Neuronal stem cell (in vitro differentiated cells): Measurements from ENCODE around the gene PROSER3.
A peak's percentile ranks its signal among the peaks of the same experiment; 100 is the strongest.

Experiments
- DNase-seq: peaks from one replicate; pipeline ENCODE4 v3.0.0-alpha.2; 2013; ENCODE audit warnings: low spot score
- H2AFZ ChIP-seq: one replicate; pipeline ENCODE4 v1.6.1; 2013; ENCODE audit warnings: mild to moderate bottlenecking, low read length, inconsistent platforms
- H2AK5ac ChIP-seq: 2 replicates; pipeline ENCODE4 v1.6.1; 2013; ENCODE audit warnings: low read depth, mild to moderate bottlenecking, inconsistent platforms, low read length, moderate library complexity, mixed read lengths
- H2BK120ac ChIP-seq: 2 replicates; pipeline ENCODE4 v1.6.1; 2013; ENCODE audit warnings: low read depth, mild to moderate bottlenecking, inconsistent platforms, low read length, moderate library complexity, mixed read lengths
- H2BK12ac ChIP-seq: one replicate; pipeline ENCODE4 v1.6.1; 2013; ENCODE audit warnings: low read length, inconsistent platforms
- H2BK15ac ChIP-seq: 2 replicates; pipeline ENCODE4 v1.6.1; 2013; ENCODE audit warnings: mild to moderate bottlenecking, low read length, inconsistent platforms, mixed read lengths
- H2BK5ac ChIP-seq: one replicate; pipeline ENCODE4 v1.6.1; 2013; ENCODE audit warnings: inconsistent platforms, mild to moderate bottlenecking, low read length, moderate library complexity
- H3K14ac ChIP-seq: one replicate; pipeline ENCODE4 v1.6.1; 2013; ENCODE audit warnings: low read length, inconsistent platforms
- H3K18ac ChIP-seq: 2 replicates; pipeline ENCODE4 v1.6.1; 2013; ENCODE audit warnings: low read length, inconsistent platforms
- H3K23ac ChIP-seq: 2 replicates; pipeline ENCODE4 v1.6.1; 2013; ENCODE audit warnings: low read depth, mild to moderate bottlenecking, mixed read lengths, low read length, inconsistent platforms; ENCODE audit not compliant: poor library complexity
- H3K27ac ChIP-seq: replicated peaks from 3 replicates; pipeline ENCODE4 v1.5.1; 2013; ENCODE audit warnings: low read length, inconsistent platforms
- H3K27me3 ChIP-seq, 3 experiments: 2 replicates each; pipeline ENCODE4 v1.6.1; 2013; ENCODE audit warnings: low read length in 3 of 3, mild to moderate bottlenecking in 2 of 3, inconsistent platforms in 1 of 3, low read depth in 1 of 3, mixed read lengths in 1 of 3, moderate library complexity in 1 of 3; ENCODE audit not compliant: control insufficient read depth in 3 of 3, insufficient read depth in 3 of 3
- H3K36me3 ChIP-seq, 2 donors: replicated peaks in 1 of 2; 2 replicates each; pipeline ENCODE4 v1.6.1; 2013; ENCODE audit warnings: low read length in 2 of 2; ENCODE audit not compliant: control insufficient read depth in 2 of 2, insufficient read depth in 2 of 2
- H3K4ac ChIP-seq: 2 replicates; pipeline ENCODE4 v1.6.1; 2013; ENCODE audit warnings: inconsistent platforms, mild to moderate bottlenecking, low read length, moderate library complexity
- H3K4me1 ChIP-seq, 2 donors: 1 replicate in 1 of 2; 2 replicates in 1 of 2; pipeline ENCODE4 v1.6.1; 2013; ENCODE audit warnings: low read length in 2 of 2, low read depth in 1 of 2; ENCODE audit not compliant: control insufficient read depth in 2 of 2, insufficient read depth in 1 of 2
- H3K4me2 ChIP-seq: one replicate; pipeline ENCODE4 v1.6.1; 2013; ENCODE audit warnings: mild to moderate bottlenecking, low read length, inconsistent platforms; ENCODE audit not compliant: insufficient read depth, poor library complexity, severe bottlenecking
- H3K4me3 ChIP-seq, 2 donors: 2 replicates each; pipeline ENCODE4 v1.5.1; 2013; ENCODE audit warnings: low read length in 2 of 2, mild to moderate bottlenecking in 2 of 2, inconsistent platforms in 1 of 2, moderate library complexity in 1 of 2
- H3K79me1 ChIP-seq: one replicate; pipeline ENCODE4 v1.6.1; 2013; ENCODE audit warnings: low read depth, mild to moderate bottlenecking, inconsistent platforms, low read length, moderate library complexity
- H3K9ac ChIP-seq: one replicate; pipeline ENCODE4 v1.6.1; 2013; ENCODE audit warnings: mild to moderate bottlenecking, low read depth, low read length, inconsistent platforms; ENCODE audit not compliant: poor library complexity
- H3K9me3 ChIP-seq, 2 donors: replicated peaks in 1 of 2; 2 replicates each; pipeline versions ENCODE3 to v1.6.1; 2013; ENCODE audit warnings: low read length in 2 of 2, mild to moderate bottlenecking in 2 of 2, inconsistent platforms in 1 of 2, low read depth in 1 of 2, mixed read lengths in 1 of 2, moderate library complexity in 1 of 2; ENCODE audit not compliant: control insufficient read depth in 2 of 2, insufficient read depth in 1 of 2
- H4K8ac ChIP-seq: one replicate; pipeline ENCODE4 v1.6.1; 2013; ENCODE audit warnings: low read depth, mild to moderate bottlenecking, inconsistent platforms, low read length, moderate library complexity
- H4K91ac ChIP-seq: one replicate; pipeline ENCODE4 v1.6.1; 2013; ENCODE audit warnings: low read length, low read depth, mild to moderate bottlenecking, inconsistent platforms; ENCODE audit not compliant: poor library complexity
- WGBS, 2 donors: extraction: QIAGEN DNeasy Blood & Tissue Kit; methylation state at CpG; one replicate each; pipeline ENCODE4 v1.1.7; 2013; ENCODE audit warnings: missing lambda C conversion rate in 2 of 2, mixed read lengths in 1 of 2; ENCODE audit not compliant: insufficient read length in 2 of 2, insufficient replicate concordance in 1 of 2; ENCODE audit errors: extremely low coverage in 2 of 2; 5-methylcytosine and 5-hydroxymethylcytosine counted together

PROSER3 gene

DNA sequence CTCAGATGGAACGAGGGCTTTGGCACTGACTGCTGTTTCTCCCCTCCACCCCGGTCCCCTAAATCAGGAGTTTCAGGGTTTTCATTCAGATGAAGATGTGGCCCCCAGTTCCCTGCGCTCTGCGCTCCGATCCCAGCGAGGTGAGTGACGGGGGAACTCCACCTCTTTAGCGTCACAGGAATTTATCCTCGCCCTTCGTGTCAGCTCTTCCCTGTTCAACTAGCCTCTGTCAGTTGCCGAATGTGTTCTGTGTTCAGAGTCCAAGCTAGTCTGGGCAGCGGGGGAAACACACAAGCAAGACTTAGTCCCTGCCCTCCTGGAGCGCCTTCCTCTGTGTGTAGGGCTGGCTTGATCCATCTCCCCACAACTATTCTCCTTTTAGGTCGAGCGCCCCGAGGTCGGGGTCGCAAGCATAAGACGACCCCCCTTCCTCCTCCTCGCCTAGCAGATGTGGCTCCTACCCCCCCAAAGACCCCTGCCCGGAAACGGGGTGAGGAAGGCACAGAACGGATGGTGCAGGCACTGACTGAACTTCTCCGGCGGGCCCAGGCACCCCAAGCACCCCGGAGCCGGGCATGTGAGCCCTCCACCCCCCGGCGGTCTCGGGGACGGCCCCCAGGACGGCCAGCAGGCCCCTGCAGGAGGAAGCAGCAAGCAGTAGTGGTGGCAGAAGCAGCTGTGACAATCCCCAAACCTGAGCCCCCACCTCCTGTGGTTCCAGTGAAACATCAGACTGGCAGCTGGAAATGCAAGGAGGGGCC lies 38.4 kb upstream of the PROSER3 start:
- H3K79me1 ChIP-seq, result peaks cover 22% of the 10 kb centered on the region

DNA sequence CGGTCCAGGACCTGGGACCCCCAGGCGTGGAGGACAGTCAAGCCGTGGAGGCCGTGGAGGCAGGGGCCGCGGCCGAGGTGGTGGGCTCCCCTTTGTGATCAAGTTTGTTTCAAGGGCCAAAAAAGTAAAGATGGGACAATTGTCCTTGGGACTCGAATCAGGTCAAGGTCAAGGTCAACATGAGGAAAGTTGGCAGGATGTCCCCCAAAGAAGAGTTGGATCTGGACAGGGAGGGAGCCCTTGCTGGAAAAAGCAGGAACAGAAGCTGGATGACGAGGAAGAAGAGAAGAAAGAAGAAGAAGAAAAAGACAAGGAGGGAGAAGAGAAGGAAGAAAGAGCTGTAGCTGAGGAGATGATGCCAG lies 37.8 kb upstream of the PROSER3 start:
- no peak for DNase-seq
- Histone ChIP-seq H3K14ac (no peak overlapping the region), H2BK120ac (no peak overlapping the region), H2BK12ac (no peak overlapping the region), H2AFZ (no peak overlapping the region), H3K18ac (no peak overlapping the region), H3K4me1 (peaks cover 15 to 21% of the 10 kb centered on the region in 2 donors), H3K4me3 (no peak overlapping the region), H3K9ac (no peak overlapping the region), H3K36me3 (peaks cover 41 to 55% of the 10 kb centered on the region in 2 donors), H4K91ac (no peak overlapping the region), H2AK5ac (no peak overlapping the region), H3K27ac (no peak overlapping the region), H3K23ac (no peak overlapping the region), H3K79me1 (peaks cover 22% of the 10 kb centered on the region), H3K4ac (no peak overlapping the region), H3K4me2 (no peak overlapping the region), H4K8ac (no peak overlapping the region), H2BK15ac (no peak overlapping the region), H2BK5ac (no peak overlapping the region), H3K27me3 (peaks cover 0 to 4% (median 0%) of the 10 kb centered on the region in 3 experiments), H3K9me3 (no peaks in the 10 kb centered on the region)
- WGBS, 2 donors, result no CpG with 5 or more reads among the region's 9 CpGs

More for the DNA sequence above, 38.4 kb upstream of the PROSER3 start:
- Histone ChIP-seq H4K91ac (no peak overlapping the region), H2BK12ac (no peak overlapping the region), H2BK120ac (no peak overlapping the region), H3K27me3 (peaks cover 0 to 5% (median 0%) of the 10 kb centered on the region in 3 experiments), H2BK5ac (no peak overlapping the region), H3K9ac (no peak overlapping the region), H2AFZ (no peak overlapping the region), H3K4me2 (no peak overlapping the region), H3K4me1 (peaks cover 15 to 21% of the 10 kb centered on the region in 2 donors), H3K18ac (no peak overlapping the region), H3K14ac (no peak overlapping the region), H4K8ac (no peak overlapping the region), H3K4ac (no peak overlapping the region), H2AK5ac (no peak overlapping the region), H3K23ac (no peak overlapping the region), H3K9me3 (no peaks in the 10 kb centered on the region), H2BK15ac (no peak overlapping the region), H3K27ac (no peak overlapping the region), H3K36me3 (peaks cover 35 to 50% of the 10 kb centered on the region in 2 donors), H3K4me3 (peak overlapping the region in 1 of 2 donors; percentile 99)
- whole genome bisulfite sequencing, 2 donors, result no CpG with 5 or more reads among the region's 32 CpGs
- DNase-seq, result no peak

DNA sequence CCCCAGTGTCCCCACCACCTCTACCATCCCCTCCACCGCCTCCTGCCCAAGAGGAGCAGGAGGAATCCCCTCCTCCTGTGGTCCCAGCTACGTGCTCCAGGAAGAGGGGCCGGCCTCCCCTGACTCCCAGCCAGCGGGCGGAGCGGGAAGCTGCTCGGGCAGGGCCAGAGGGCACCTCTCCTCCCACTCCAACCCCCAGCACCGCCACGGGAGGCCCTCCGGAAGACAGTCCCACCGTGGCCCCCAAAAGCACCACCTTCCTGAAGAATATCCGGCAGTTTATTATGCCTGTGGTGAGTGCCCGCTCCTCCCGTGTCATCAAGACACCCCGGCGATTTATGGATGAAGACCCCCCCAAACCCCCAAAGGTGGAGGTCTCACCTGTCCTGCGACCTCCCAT lies 37.3 kb upstream of the PROSER3 start:
- Histone ChIP-seq H4K91ac (no peak overlapping the region), H3K27me3 (no peaks in the 10 kb centered on the region), H3K23ac (no peak overlapping the region), H3K4me1 (peaks cover 11 to 16% of the 10 kb centered on the region in 2 donors), H2BK12ac (no peak overlapping the region), H2BK120ac (no peak overlapping the region), H2AFZ (no peak overlapping the region), H3K36me3 (peaks cover 46 to 60% of the 10 kb centered on the region in 2 donors), H3K4ac (no peak overlapping the region), H3K9ac (no peak overlapping the region), H3K18ac (no peak overlapping the region), H3K79me1 (peaks cover 18% of the 10 kb centered on the region), H4K8ac (no peak overlapping the region), H3K4me3 (no peak overlapping the region), H3K27ac (no peak overlapping the region), H2BK5ac (no peak overlapping the region), H3K9me3 (no peaks in the 10 kb centered on the region), H2BK15ac (no peak overlapping the region), H2AK5ac (no peak overlapping the region), H3K14ac (no peak overlapping the region), H3K4me2 (no peak overlapping the region)
- DNase-seq, result no peak
- WGBS, 2 donors, result no CpG with 5 or more reads among the region's 17 CpGs

DNA sequence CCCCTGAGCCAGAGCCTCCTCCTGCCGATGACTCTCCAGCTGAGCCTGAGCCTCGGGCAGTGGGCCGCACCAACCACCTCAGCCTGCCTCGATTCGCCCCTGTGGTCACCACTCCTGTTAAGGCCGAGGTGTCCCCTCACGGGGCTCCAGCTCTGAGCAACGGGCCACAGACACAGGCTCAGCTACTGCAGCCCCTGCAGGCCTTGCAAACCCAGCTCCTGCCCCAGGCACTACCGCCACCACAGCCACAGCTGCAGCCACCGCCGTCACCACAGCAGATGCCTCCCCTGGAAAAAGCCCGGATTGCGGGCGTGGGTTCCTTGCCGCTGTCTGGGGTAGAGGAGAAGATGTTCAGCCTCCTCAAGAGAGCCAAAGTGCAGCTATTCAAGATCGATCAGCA lies 36.6 kb upstream of the PROSER3 start:
- H3K4me1 ChIP-seq, result peaks cover 6 to 9% of the 10 kb centered on the region in 2 donors
- no peak overlapping the region for H2AK5ac ChIP-seq
- H3K14ac ChIP-seq, result peak overlapping the region; percentile 8
- H2BK5ac ChIP-seq, result peak overlapping the region; percentile 75
- no peak overlapping the region for H3K4me3 ChIP-seq
- no peaks in the 10 kb centered on the region for H3K9me3 ChIP-seq
- peak overlapping the region; percentile 10 for H2BK12ac ChIP-seq
- no peak overlapping the region for H4K8ac ChIP-seq
- no peak for DNase-seq
- no peak overlapping the region for H4K91ac ChIP-seq
- peaks cover 17% of the 10 kb centered on the region for H3K79me1 ChIP-seq
- H2AFZ ChIP-seq, result no peak overlapping the region
- H3K4ac ChIP-seq, result peak overlapping the region; percentile 37
- H3K36me3 ChIP-seq, result peaks cover 53 to 68% of the 10 kb centered on the region in 2 donors
- peak overlapping the region; percentile 21 for H3K9ac ChIP-seq
- H3K27ac ChIP-seq, result no peak overlapping the region
- no peak overlapping the region for H3K18ac ChIP-seq
- no peak overlapping the region for H3K4me2 ChIP-seq
- no peak overlapping the region for H2BK120ac ChIP-seq
- H2BK15ac ChIP-seq, result no peak overlapping the region
- WGBS, 2 donors, result no CpG with 5 or more reads among the region's 16 CpGs
- no peaks in the 10 kb centered on the region for H3K27me3 ChIP-seq
- no peak overlapping the region for H3K23ac ChIP-seq
